ENCODE measurements around the gene UTF1.

- TF ChIP-seq POLR2A (IDR thresholded peaks at IDR 0.05) (no peak), CTCF (IDR thresholded peaks at IDR 0.05) (no peak), POLR2AphosphoS5 (IDR thresholded peaks at IDR 0.05) (no peak)
These were observed 40.8 kb downstream of the UTF1 start for GRCh38 chr10:133270773-133271297.
